GM21528 (cell line): ENCODE measurements around the gene CENPQ.
"Not testable (repeated sequence)": the region's sequence is repeated elsewhere in the genome, so short reads cannot be mapped to it uniquely, and the experiment has no call there.

Source experiments
- ATAC-seq: cut with Tn5 transposase; IDR thresholded peaks from one replicate; pipeline ENCODE4 v1.9.1; 2021; ENCODE audit warnings: mild to moderate bottlenecking, moderate library complexity; ENCODE audit not compliant: unreplicated experiment, low FRiP score

Gene CENPQ

GRCh38 chr6:49462927-49463611, at the start of gene CENPQ, which contains the start of gene MMUT:
Gene CENPQ, plus strand, starts transcription at chr6:49463370. Its CDS starts 6,807 bp downstream, at chr6:49470177.
Gene MMUT, minus strand, starts transcription at chr6:49463253. Its CDS starts 3,787 bp downstream, at chr6:49459466.
- ATAC-seq: peak; percentile 99

- ATAC-seq: no peak
Observed at GRCh38 chr6:49415358-49415757, 47.8 kb upstream of the CENPQ start.

- no peak for ATAC-seq
Observed at GRCh38 chr6:49416195-49416594, 47.0 kb upstream of the CENPQ start.

- no peak for ATAC-seq
Observed at GRCh38 chr6:49423817-49424216, 39.4 kb upstream of the CENPQ start.

GRCh38 chr6:49430187-49430586, 33.0 kb upstream of the CENPQ start:
- ATAC-seq: no peak

- ATAC-seq: no peak
Observed at GRCh38 chr6:49430866-49431265, 32.3 kb upstream of the CENPQ start.

GRCh38 chr6:49453221-49453620, 9.9 kb upstream of the CENPQ start:
- no peak for ATAC-seq

- ATAC-seq: peak; percentile 86
Observed at GRCh38 chr6:49454787-49455709, 8.1 kb upstream of the CENPQ start.

GRCh38 chr6:49457771-49458170, 5.4 kb upstream of the CENPQ start:
- no peak for ATAC-seq

- no peak for ATAC-seq
Observed at GRCh38 chr6:49462071-49462470, 1.1 kb upstream of the CENPQ start.

GRCh38 chr6:49462599-49462926, 607 bp upstream of the CENPQ start:
- peak; percentile 27 for ATAC-seq

GRCh38 chr6:49463612-49463967, 420 bp downstream of the CENPQ start:
- ATAC-seq: peak; percentile 0

GRCh38 chr6:49464691-49465090, 1.5 kb downstream of the CENPQ start:
- no peak for ATAC-seq

- ATAC-seq: no peak
Observed at GRCh38 chr6:49468042-49468441, 4.9 kb downstream of the CENPQ start.

- not testable (repeated sequence) for ATAC-seq
Observed at GRCh38 chr6:49476564-49476963, 13.4 kb downstream of the CENPQ start.

- ATAC-seq: no peak
Observed at GRCh38 chr6:49479308-49479970, 16.3 kb downstream of the CENPQ start.

- ATAC-seq: not testable (repeated sequence)
Observed at GRCh38 chr6:49481846-49482245, 18.7 kb downstream of the CENPQ start.

GRCh38 chr6:49483380-49483779, 20.2 kb downstream of the CENPQ start:
- ATAC-seq: not testable (repeated sequence)

- no peak for ATAC-seq
Observed at GRCh38 chr6:49490633-49491032, 27.5 kb downstream of the CENPQ start.

GRCh38 chr6:49497304-49497703, 34.1 kb downstream of the CENPQ start:
- ATAC-seq: no peak

GRCh38 chr6:49499126-49499525, 36.0 kb downstream of the CENPQ start:
- no peak for ATAC-seq
